D341Med (cell line): Measurements from ENCODE around the gene NDUFB7.

Experiments
- DNase-seq: peaks from one replicate; pipeline ENCODE4 v3.0.0; 2012; ENCODE audit warnings: low spot score

NDUFB7 gene

GRCh38 chr19:14570864-14571527 is 870 bp downstream of the NDUFB7 start:
- DNase-seq: no peak

GRCh38 chr19:14567079-14567478 is 4.8 kb downstream of the NDUFB7 start:
- no peak for DNase-seq

- DNase-seq: no peak
Observed at GRCh38 chr19:14566712-14567077, 5.2 kb downstream of the NDUFB7 start.

GRCh38 chr19:14565765-14566711 is 5.8 kb downstream of the NDUFB7 start:
- DNase-seq: no peak

- peak; percentile 26 for DNase-seq
Observed at GRCh38 chr19:14565298-14565679, 6.6 kb downstream of the NDUFB7 start.

- DNase-seq: peak; percentile 21
Observed at GRCh38 chr19:14564652-14565297, 7.1 kb downstream of the NDUFB7 start.

- DNase-seq: peak; percentile 88
Observed at GRCh38 chr19:14563989-14564651, 7.7 kb downstream of the NDUFB7 start.

- DNase-seq: peak; percentile 23
Observed at GRCh38 chr19:14563590-14563926, 8.3 kb downstream of the NDUFB7 start.

- DNase-seq: peak; percentile 19
Observed at GRCh38 chr19:14562660-14563589, 8.9 kb downstream of the NDUFB7 start.

- DNase-seq: peak; percentile 22
Observed at GRCh38 chr19:14561847-14562351, 10.0 kb downstream of the NDUFB7 start.

GRCh38 chr19:14561249-14561648 is 10.6 kb downstream of the NDUFB7 start:
- DNase-seq: peak; percentile 15

GRCh38 chr19:14560776-14561108 is 11.1 kb downstream of the NDUFB7 start:
- DNase-seq: no peak

- DNase-seq: peak; percentile 30
Observed at GRCh38 chr19:14559916-14560775, 11.7 kb downstream of the NDUFB7 start.

- peak; percentile 36 for DNase-seq
Observed at GRCh38 chr19:14558370-14559066, 13.3 kb downstream of the NDUFB7 start.

GRCh38 chr19:14556662-14557188 is 15.1 kb downstream of the NDUFB7 start:
- peak; percentile 94 for DNase-seq

GRCh38 chr19:14555918-14556661 is 15.8 kb downstream of the NDUFB7 start:
- no peak for DNase-seq

- DNase-seq: peak; percentile 51
Observed at GRCh38 chr19:14554382-14554812, 17.5 kb downstream of the NDUFB7 start.

- DNase-seq: peak; percentile 22
Observed at GRCh38 chr19:14553939-14554243, 18.0 kb downstream of the NDUFB7 start.
